ENCODE data around the gene HIVEP1. TPM values are rescaled to one million over a fixed set of nuclear protein-coding genes. Genes with fewer than 3 reads are reported as not detected.

Gene HIVEP1
- polyA plus RNA-seq, 1 of the 3 experiments (the other 2 are of a cell fraction): 7.7 TPM

DNA sequence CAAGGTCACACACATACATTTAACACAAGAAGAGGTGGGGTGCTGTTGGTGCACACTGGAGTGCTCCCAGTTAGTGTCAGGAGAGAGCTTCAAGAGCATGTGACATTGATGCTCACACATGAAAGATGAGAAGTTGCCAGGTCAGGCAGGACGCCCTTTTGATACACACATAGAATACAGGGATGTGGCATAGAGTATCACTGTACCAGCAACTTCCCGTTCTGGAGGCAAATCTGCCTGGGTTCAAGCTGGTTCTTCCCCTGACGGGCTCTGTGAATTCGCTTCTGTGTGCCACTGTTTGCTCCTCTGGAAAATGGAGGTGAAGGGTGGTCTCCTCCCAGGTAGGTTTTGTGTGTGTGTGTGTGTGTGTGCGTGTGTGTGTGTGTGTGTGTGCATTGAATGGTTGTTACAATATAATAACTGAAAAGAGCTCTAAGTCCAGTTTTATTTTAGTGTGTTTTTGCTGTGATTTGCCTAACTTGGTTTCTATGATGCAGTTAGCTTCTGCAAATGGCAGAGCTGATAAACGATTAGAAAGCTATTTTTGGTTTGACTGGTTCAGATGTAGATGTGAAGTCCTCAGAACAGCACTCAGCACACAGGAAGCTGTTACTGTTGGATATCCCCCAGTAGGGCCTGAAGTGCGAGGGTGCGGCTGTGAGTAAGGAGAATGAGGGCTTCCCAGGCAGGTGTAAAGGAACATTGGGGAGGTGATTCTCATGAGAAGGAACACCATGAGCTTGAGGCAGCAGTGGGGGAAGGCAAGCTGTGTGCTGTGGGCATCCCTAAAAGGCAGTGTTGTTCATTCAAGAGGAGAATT is 53.4 kb downstream of the HIVEP1 start:
- peaks cover 70% of the 10 kb centered on the region for H3K79me2 ChIP-seq (ENCODE audit: insufficient read depth)
- H3K9me3 ChIP-seq: no peaks in the 10 kb centered on the region
- WGBS (ENCODE audit: low lambda C conversion rate): 76% methylated on average over 7 of the region's 8 CpGs
- peaks cover 3 to 8% of the 10 kb centered on the region in 2 experiments; a peak in 3 of 4 replicates for H3K4me1 ChIP-seq (ENCODE audit: control insufficient read depth in 1 of 2, insufficient read depth in 2 of 2, low read depth in 1 of 2, low read length in 1 of 2)
- no peak overlapping the region for H3K4me2 ChIP-seq
- no peak for TF ChIP-seq RFX5 (IDR thresholded peaks at IDR 0.05; ENCODE audit: low read length)
- TF ChIP-seq GABPA (IDR thresholded peaks at IDR 0.05; ENCODE audit: low read depth): no peak
- no peak for TF ChIP-seq FOXM1 (IDR thresholded peaks at IDR 0.05; ENCODE audit: low read depth)
- TF ChIP-seq, protein P1, sequence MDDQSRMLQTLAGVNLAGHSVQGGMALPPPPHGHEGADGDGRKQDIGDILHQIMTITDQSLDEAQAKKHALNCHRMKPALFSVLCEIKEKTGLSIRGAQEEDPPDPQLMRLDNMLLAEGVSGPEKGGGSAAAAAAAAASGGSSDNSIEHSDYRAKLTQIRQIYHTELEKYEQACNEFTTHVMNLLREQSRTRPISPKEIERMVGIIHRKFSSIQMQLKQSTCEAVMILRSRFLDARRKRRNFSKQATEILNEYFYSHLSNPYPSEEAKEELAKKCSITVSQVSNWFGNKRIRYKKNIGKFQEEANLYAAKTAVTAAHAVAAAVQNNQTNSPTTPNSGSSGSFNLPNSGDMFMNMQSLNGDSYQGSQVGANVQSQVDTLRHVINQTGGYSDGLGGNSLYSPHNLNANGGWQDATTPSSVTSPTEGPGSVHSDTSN (IDR thresholded peaks at IDR 0.05): no peak
- no peak for TF ChIP-seq NFIC (IDR thresholded peaks at IDR 0.05; ENCODE audit: borderline replicate concordance)
- no peak for TF ChIP-seq NRF1 (IDR thresholded peaks at IDR 0.05; ENCODE audit: low read depth, low read length)
- ChIA-PET POLR2A (no interaction called here), CTCF (interaction anchor here (1.3 to 2.5 kb wide), 3 partner anchors 8 to 14 kb away, joined by 3 to 9 read pairs (median 3); no protein-coding TSS in a partner anchor)
- no peaks in the 10 kb centered on the region for H3K9me2 ChIP-seq
- no peaks in the 10 kb centered on the region for H3K27me3 ChIP-seq (ENCODE audit: insufficient read depth)
- H3K9ac ChIP-seq: no peak overlapping the region
- no peak overlapping the region for H2AFZ ChIP-seq (ENCODE audit: low read depth)
- H3K4me3 ChIP-seq (ENCODE audit: low read depth in 2 of 2, low read length in 1 of 2): no peak overlapping the region
- peaks cover 0 to 3% of the 10 kb centered on the region in 2 experiments for H3K36me3 ChIP-seq (replicated peaks in 1 of 2; ENCODE audit: control insufficient read depth in 1 of 2, insufficient read depth in 2 of 2, low read length in 1 of 2)
- H4K20me1 ChIP-seq (ENCODE audit: insufficient read depth): no peaks in the 10 kb centered on the region
- no peak overlapping the region; a peak in 1 of 4 replicates for H3K27ac ChIP-seq (ENCODE audit: low read depth in 2 of 2, low read length in 1 of 2)
- no peak for DNase-seq
- no peaks in the 10 kb centered on the region for H3F3A ChIP-seq (replicated peaks; ENCODE audit: insufficient read depth)

DNA sequence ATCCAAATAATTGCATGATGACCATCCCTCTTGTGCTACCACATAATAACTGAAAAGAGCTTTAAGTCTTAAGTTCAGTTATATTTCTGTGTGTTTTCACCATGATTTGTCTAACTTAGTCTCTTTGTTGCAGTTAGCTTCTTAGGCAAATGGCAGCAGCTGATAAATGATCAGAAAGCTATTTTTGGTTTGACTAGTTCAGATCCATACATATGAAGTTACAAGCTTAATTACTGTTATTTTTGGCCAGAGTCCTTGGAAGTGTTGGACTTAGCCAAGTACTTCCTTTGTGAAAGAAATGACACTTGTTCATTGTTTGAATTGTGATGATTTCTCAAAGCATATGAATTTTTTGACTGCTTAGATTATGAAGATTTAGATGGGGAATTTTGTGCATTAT is 54.2 kb downstream of the HIVEP1 start:
- POLR2A ChIA-PET: no interaction called here

More for the DNA sequence above, 54.2 kb downstream of the HIVEP1 start:
- CTCF ChIA-PET: interaction anchor here (1.3 to 1.4 kb wide), 2 partner anchors 11 to 13 kb away, joined by 3 read pairs; no protein-coding TSS in a partner anchor
- H3K27me3 ChIP-seq (ENCODE audit: insufficient read depth): no peaks in the 10 kb centered on the region
- H3K9me2 ChIP-seq: no peaks in the 10 kb centered on the region
- peaks cover 71% of the 10 kb centered on the region for H3K79me2 ChIP-seq (ENCODE audit: insufficient read depth)
- DNase-seq: no peak
- H3K4me2 ChIP-seq: no peak overlapping the region
- H3K9me3 ChIP-seq: no peaks in the 10 kb centered on the region
- H3K4me3 ChIP-seq (ENCODE audit: low read depth in 2 of 2, low read length in 1 of 2): no peak overlapping the region
- H3K36me3 ChIP-seq (replicated peaks in 1 of 2; ENCODE audit: control insufficient read depth in 1 of 2, insufficient read depth in 2 of 2, low read length in 1 of 2): peaks cover 0 to 3% of the 10 kb centered on the region in 2 experiments
- no peak overlapping the region for H2AFZ ChIP-seq (ENCODE audit: low read depth)
- peaks cover 0 to 8% of the 10 kb centered on the region in 2 experiments; a peak in 3 of 4 replicates for H3K4me1 ChIP-seq (ENCODE audit: control insufficient read depth in 1 of 2, insufficient read depth in 2 of 2, low read depth in 1 of 2, low read length in 1 of 2)
- no peak overlapping the region; a peak in 1 of 4 replicates for H3K27ac ChIP-seq (ENCODE audit: low read depth in 2 of 2, low read length in 1 of 2)
- TF ChIP-seq, protein P1 (IDR thresholded peaks at IDR 0.05): no peak
- TF ChIP-seq ELF1 (IDR thresholded peaks at IDR 0.05) (no peak), USF1 (IDR thresholded peaks at IDR 0.05; ENCODE audit: borderline replicate concordance, low read depth) (no peak)
- no peak overlapping the region for H3K9ac ChIP-seq
- no peaks in the 10 kb centered on the region for H4K20me1 ChIP-seq (ENCODE audit: insufficient read depth)
- H3F3A ChIP-seq (replicated peaks; ENCODE audit: insufficient read depth): no peaks in the 10 kb centered on the region

Data from SK-N-SH (cell line).